HepG2 (cell line): ENCODE measurements around the gene RANBP3. TPM values are rescaled to one million over a fixed set of nuclear protein-coding genes. Genes with fewer than 3 reads are reported as not detected.

Source experiments
- DZIP1 ChIP-seq: sonication (generic); formaldehyde crosslinking; IDR thresholded peaks from 2 replicates; pipeline ENCODE4 v1.5.0; 2020; ENCODE audit warnings: mild to moderate bottlenecking, missing genetic modification reagents
- HBP1 ChIP-seq: IDR thresholded peaks from 2 replicates; pipeline ENCODE4 v1.6.1; 2016; ENCODE audit warnings: low read depth, control low read depth
- MIXL1 ChIP-seq: IDR thresholded peaks from 2 replicates; pipeline ENCODE4 v1.6.1; 2016
- RBM39 ChIP-seq: fragments of 200-400 bp; formaldehyde crosslinking; IDR thresholded peaks from one replicate; pipeline ENCODE4 v1.6.1; 2018; ENCODE audit warnings: antibody characterized with exemption, mild to moderate bottlenecking, low read depth, low read length; ENCODE audit not compliant: poor library complexity, severe bottlenecking
- ZNF143 ChIP-seq: sonication (generic); formaldehyde crosslinking; IDR thresholded peaks from 2 replicates; pipeline ENCODE4 v1.4.0; 2020; ENCODE audit warnings: missing genetic modification reagents
- ZNF205 ChIP-seq: IDR thresholded peaks from 2 replicates; pipeline ENCODE4 v1.6.1; 2018; ENCODE audit warnings: missing biosample characterization, missing genetic modification reagents
- ZNF207 ChIP-seq: fragments of 450-650 bp; IDR thresholded peaks from 2 replicates; pipeline ENCODE4 v1.6.1; 2016; ENCODE audit warnings: antibody characterized with exemption, borderline replicate concordance
- ZNF460 ChIP-seq: sonication (generic); formaldehyde crosslinking; IDR thresholded peaks from 2 replicates; pipeline ENCODE4 v1.5.1; 2020; ENCODE audit warnings: missing genetic modification reagents, mild to moderate bottlenecking, borderline replicate concordance
- ZSCAN20 ChIP-seq: sonication (generic); formaldehyde crosslinking; IDR thresholded peaks from 2 replicates; pipeline ENCODE4 v1.4.0; 2020; ENCODE audit warnings: missing genetic modification reagents, mild to moderate bottlenecking, borderline replicate concordance
- ZSCAN9 ChIP-seq: IDR thresholded peaks from 2 replicates; pipeline ENCODE4 v1.6.1; 2016; ENCODE audit warnings: borderline replicate concordance
- polyA plus RNA-seq, 8 experiments: library from polyadenylated mRNA; depleted of rRNA in 3 of 8; stranded (reverse) in 7 of 8; unstranded in 1 of 8; fragments of >200 nt; fragmentation: Illumina TruSeq in 4 of 8; extraction: Trizol in 4 of 8; gene quantifications; 2 replicates each; pipeline versions ENCODE4 v1.2.1 to v1.2.3, GENCODE V29; 2011 to 2016; ENCODE audit warnings: low read depth in 4 of 8, missing spikeins in 1 of 8, mixed read lengths in 1 of 8; ENCODE audit not compliant: insufficient read depth in 1 of 8
- total RNA-seq, 5 experiments: library from RNA; depleted of rRNA; stranded (reverse); fragments of >200 nt; fragmentation: Illumina TruSeq; extraction: Trizol; gene quantifications; 2 replicates each; pipeline ENCODE4 v1.2.3, GENCODE V29; 2016; ENCODE audit warnings: low read depth in 1 of 5
- TF ChIP-seq, protein P1 (sequence below): sonication (generic); formaldehyde crosslinking; IDR thresholded peaks from 2 replicates; pipeline ENCODE4 v1.5.0; 2020; ENCODE audit warnings: mild to moderate bottlenecking, missing genetic modification reagents, borderline replicate concordance
- TF ChIP-seq, protein P2 (sequence below): sonication (generic); formaldehyde crosslinking; IDR thresholded peaks from 2 replicates; pipeline ENCODE4 v1.8.0; 2022; ENCODE audit warnings: mild to moderate bottlenecking, missing genetic modification reagents, moderate library complexity
- TF ChIP-seq, protein P3 (sequence below): sonication (generic); formaldehyde crosslinking; IDR thresholded peaks from 2 replicates; pipeline ENCODE4 v1.8.1; 2023; ENCODE audit warnings: mild to moderate bottlenecking, missing genetic modification reagents

RANBP3 gene
- total and polyA plus RNA-seq, 2 of the 13 experiments (the other 11 are each of a cell fraction or from before 2014, with no cell fraction given), result 39.5 to 149 TPM

GRCh38 chr19:5977785-5978605 is at the start of gene RANBP3 (continued):
- no peak for TF ChIP-seq RBM39
- peak; percentile 81; the same call in 1 of the 2 replicates for TF ChIP-seq HBP1 (CRISPR knock-in tag)
- TF ChIP-seq, protein P1, sequence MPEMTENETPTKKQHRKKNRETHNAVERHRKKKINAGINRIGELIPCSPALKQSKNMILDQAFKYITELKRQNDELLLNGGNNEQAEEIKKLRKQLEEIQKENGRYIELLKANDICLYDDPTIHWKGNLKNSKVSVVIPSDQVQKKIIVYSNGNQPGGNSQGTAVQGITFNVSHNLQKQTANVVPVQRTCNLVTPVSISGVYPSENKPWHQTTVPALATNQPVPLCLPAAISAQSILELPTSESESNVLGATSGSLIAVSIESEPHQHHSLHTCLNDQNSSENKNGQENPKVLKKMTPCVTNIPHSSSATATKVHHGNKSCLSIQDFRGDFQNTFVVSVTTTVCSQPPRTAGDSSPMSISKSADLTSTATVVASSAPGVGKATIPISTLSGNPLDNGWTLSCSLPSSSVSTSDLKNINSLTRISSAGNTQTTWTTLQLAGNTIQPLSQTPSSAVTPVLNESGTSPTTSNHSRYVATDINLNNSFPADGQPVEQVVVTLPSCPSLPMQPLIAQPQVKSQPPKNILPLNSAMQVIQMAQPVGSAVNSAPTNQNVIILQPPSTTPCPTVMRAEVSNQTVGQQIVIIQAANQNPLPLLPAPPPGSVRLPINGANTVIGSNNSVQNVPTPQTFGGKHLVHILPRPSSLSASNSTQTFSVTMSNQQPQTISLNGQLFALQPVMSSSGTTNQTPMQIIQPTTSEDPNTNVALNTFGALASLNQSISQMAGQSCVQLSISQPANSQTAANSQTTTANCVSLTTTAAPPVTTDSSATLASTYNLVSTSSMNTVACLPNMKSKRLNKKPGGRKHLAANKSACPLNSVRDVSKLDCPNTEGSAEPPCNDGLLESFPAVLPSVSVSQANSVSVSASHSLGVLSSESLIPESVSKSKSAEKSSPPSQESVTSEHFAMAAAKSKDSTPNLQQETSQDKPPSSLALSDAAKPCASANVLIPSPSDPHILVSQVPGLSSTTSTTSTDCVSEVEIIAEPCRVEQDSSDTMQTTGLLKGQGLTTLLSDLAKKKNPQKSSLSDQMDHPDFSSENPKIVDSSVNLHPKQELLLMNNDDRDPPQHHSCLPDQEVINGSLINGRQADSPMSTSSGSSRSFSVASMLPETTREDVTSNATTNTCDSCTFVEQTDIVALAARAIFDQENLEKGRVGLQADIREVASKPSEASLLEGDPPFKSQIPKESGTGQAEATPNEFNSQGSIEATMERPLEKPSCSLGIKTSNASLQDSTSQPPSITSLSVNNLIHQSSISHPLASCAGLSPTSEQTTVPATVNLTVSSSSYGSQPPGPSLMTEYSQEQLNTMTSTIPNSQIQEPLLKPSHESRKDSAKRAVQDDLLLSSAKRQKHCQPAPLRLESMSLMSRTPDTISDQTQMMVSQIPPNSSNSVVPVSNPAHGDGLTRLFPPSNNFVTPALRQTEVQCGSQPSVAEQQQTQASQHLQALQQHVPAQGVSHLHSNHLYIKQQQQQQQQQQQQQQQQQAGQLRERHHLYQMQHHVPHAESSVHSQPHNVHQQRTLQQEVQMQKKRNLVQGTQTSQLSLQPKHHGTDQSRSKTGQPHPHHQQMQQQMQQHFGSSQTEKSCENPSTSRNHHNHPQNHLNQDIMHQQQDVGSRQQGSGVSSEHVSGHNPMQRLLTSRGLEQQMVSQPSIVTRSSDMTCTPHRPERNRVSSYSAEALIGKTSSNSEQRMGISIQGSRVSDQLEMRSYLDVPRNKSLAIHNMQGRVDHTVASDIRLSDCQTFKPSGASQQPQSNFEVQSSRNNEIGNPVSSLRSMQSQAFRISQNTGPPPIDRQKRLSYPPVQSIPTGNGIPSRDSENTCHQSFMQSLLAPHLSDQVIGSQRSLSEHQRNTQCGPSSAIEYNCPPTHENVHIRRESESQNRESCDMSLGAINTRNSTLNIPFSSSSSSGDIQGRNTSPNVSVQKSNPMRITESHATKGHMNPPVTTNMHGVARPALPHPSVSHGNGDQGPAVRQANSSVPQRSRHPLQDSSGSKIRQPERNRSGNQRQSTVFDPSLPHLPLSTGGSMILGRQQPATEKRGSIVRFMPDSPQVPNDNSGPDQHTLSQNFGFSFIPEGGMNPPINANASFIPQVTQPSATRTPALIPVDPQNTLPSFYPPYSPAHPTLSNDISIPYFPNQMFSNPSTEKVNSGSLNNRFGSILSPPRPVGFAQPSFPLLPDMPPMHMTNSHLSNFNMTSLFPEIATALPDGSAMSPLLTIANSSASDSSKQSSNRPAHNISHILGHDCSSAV (CRISPR knock-in tag), result peak; percentile 96; the same call in 1 of the 2 replicates
- TF ChIP-seq ZNF207, result no peak
- TF ChIP-seq, protein P2, sequence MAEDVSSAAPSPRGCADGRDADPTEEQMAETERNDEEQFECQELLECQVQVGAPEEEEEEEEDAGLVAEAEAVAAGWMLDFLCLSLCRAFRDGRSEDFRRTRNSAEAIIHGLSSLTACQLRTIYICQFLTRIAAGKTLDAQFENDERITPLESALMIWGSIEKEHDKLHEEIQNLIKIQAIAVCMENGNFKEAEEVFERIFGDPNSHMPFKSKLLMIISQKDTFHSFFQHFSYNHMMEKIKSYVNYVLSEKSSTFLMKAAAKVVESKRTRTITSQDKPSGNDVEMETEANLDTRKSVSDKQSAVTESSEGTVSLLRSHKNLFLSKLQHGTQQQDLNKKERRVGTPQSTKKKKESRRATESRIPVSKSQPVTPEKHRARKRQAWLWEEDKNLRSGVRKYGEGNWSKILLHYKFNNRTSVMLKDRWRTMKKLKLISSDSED, result peak; percentile 100
- TF ChIP-seq ZSCAN20, result peak; percentile 100
- TF ChIP-seq, protein P3, sequence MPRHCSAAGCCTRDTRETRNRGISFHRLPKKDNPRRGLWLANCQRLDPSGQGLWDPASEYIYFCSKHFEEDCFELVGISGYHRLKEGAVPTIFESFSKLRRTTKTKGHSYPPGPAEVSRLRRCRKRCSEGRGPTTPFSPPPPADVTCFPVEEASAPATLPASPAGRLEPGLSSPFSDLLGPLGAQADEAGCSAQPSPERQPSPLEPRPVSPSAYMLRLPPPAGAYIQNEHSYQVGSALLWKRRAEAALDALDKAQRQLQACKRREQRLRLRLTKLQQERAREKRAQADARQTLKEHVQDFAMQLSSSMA (CRISPR knock-in tag), result peak; percentile 99
- peak; percentile 100 for TF ChIP-seq DZIP1
- peak; percentile 97 for TF ChIP-seq ZNF205 (CRISPR knock-in tag)
- TF ChIP-seq MIXL1 (CRISPR knock-in tag), result peak; percentile 99
- peak; percentile 90 for TF ChIP-seq ZNF143
- peak; percentile 77; the same call in 1 of the 2 replicates for TF ChIP-seq ZNF460 (CRISPR knock-in tag)
- peak; percentile 100 for TF ChIP-seq ZSCAN9
